H1 (cell line): ENCODE measurements around the gene OBSL1. TPM values are rescaled to one million over a fixed set of nuclear protein-coding genes. Genes with fewer than 3 reads are reported as not detected.
A peak's percentile ranks its signal among the peaks of the same experiment; 100 is the strongest.

Experiments
- EP300 ChIP-seq, 2 experiments: IDR thresholded peaks; 1 replicate in 1 of 2; 2 replicates in 1 of 2; pipeline ENCODE4 v1.6.1; 2011 to 2012; ENCODE audit warnings: low read depth in 2 of 2, low read length in 2 of 2, mild to moderate bottlenecking in 2 of 2, borderline replicate concordance in 1 of 2, inconsistent platforms in 1 of 2, moderate library complexity in 1 of 2
- SP4 ChIP-seq: IDR thresholded peaks from 2 replicates; pipeline ENCODE4 v1.6.1; 2012; ENCODE audit warnings: low read length, inconsistent platforms
- YY1 ChIP-seq: IDR thresholded peaks from 2 replicates; pipeline ENCODE4 v1.6.1; 2011; ENCODE audit warnings: low read depth, mild to moderate bottlenecking, low read length
- polyA plus RNA-seq, 7 experiments: library from polyadenylated mRNA; depleted of rRNA in 3 of 7; stranded (reverse) in 5 of 7; unstranded in 2 of 7; fragments of >200 nt in 5 of 7; fragments of 200-250 nt in 2 of 7; gene quantifications; 1 replicate in 5 of 7; 2 replicates in 1 of 7; 4 replicates in 1 of 7; pipeline versions ENCODE4 v1.2.1 to v1.2.3, GENCODE V29; 2011 to 2013; ENCODE audit warnings: missing spikeins in 2 of 7, mixed read lengths in 2 of 7
- total RNA-seq: library from RNA; stranded (reverse); fragmentation: NEBNext Ultra II Directional; extraction: Animal tissue kit (Norgen Biotek cat#: 25700); gene quantifications from 2 replicates; pipeline ENCODE4 v1.2.1, GENCODE V29; 2021
- TF ChIP-seq, protein P1 (sequence below), 3 experiments: IDR thresholded peaks; 1 replicate in 2 of 3; 2 replicates in 1 of 3; pipeline versions ENCODE4 v1.5.1 to v1.6.1; 2011; ENCODE audit warnings: low read length in 3 of 3, mild to moderate bottlenecking in 3 of 3, inconsistent platforms in 2 of 3, low read depth in 1 of 3, moderate library complexity in 1 of 3; ENCODE audit not compliant: insufficient read depth in 1 of 3; ENCODE audit errors: control extremely low read depth in 1 of 3

OBSL1 gene
- total and polyA plus RNA-seq, 2 of the 8 experiments (the other 6 are each of a cell fraction or from before 2014, with no cell fraction given), result 116 to 127 TPM

- TF ChIP-seq, protein P1, sequence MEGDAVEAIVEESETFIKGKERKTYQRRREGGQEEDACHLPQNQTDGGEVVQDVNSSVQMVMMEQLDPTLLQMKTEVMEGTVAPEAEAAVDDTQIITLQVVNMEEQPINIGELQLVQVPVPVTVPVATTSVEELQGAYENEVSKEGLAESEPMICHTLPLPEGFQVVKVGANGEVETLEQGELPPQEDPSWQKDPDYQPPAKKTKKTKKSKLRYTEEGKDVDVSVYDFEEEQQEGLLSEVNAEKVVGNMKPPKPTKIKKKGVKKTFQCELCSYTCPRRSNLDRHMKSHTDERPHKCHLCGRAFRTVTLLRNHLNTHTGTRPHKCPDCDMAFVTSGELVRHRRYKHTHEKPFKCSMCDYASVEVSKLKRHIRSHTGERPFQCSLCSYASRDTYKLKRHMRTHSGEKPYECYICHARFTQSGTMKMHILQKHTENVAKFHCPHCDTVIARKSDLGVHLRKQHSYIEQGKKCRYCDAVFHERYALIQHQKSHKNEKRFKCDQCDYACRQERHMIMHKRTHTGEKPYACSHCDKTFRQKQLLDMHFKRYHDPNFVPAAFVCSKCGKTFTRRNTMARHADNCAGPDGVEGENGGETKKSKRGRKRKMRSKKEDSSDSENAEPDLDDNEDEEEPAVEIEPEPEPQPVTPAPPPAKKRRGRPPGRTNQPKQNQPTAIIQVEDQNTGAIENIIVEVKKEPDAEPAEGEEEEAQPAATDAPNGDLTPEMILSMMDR (IDR thresholded peaks at IDR 0.05; ENCODE audit: control extremely low read depth in 1 of 3, insufficient read depth in 1 of 3, low read depth in 1 of 3, low read length in 3 of 3), result peak in 2 of 3 experiments; percentile 92 to 94; a peak in 3 of 4 replicates
- TF ChIP-seq YY1, result peak; percentile 57
- peak; percentile 51; the same call in 1 of the 2 replicates for TF ChIP-seq SP4
- TF ChIP-seq EP300 (IDR thresholded peaks at IDR 0.05; ENCODE audit: borderline replicate concordance in 1 of 2, low read depth in 2 of 2, low read length in 2 of 2), result 0 out of 3 replicates have a peak, but pooled peaks of 1 of the 2 experiments have one; percentile 54
- TF ChIP-seq, all 59 proteins: peak for 8
These were observed 50.1 kb downstream of the OBSL1 start (continued) for GRCh38 chr2:219521066-219521880.
